WTC11 (cell line): Measurements from ENCODE around the gene PDE4A. TPM values are rescaled to one million over a fixed set of nuclear protein-coding genes. Genes with fewer than 3 reads are reported as not detected.

Source experiments
- ATAC-seq: fragments of 200-7000 bp; cut with Tn5 transposase; 2 replicates; pipeline ENCODE4 v1.10.0; 2021; ENCODE audit warnings: mild to moderate bottlenecking, moderate library complexity
- CTCF ChIA-PET: fragments of 300-600 bp; sonication (Branson Sonifier 250); formaldehyde crosslinking; loops from one replicate; lab custom pipeline; 2021; ENCODE audit warnings: antibody characterized with exemption; lab: Charles Lee
- POLR2A ChIA-PET: fragments of 350-600 bp; sonication (Branson Sonifier 250); formaldehyde crosslinking; loops from one replicate; lab custom pipeline; 2021; ENCODE audit warnings: antibody characterized with exemption; lab: Charles Lee
- DNase-seq: peaks from one replicate; pipeline ENCODE4 v3.0.0; 2021; ENCODE audit warnings: low spot score
- H3K27ac Mint-ChIP-seq: 2 replicates; pipeline ENCODE4 v1.8.0; 2021; ENCODE audit warnings: mixed read lengths
- H3K27me3 Mint-ChIP-seq: 2 replicates; pipeline ENCODE4 v1.8.0; 2021; ENCODE audit warnings: low read depth, mild to moderate bottlenecking, moderate library complexity, mixed read lengths
- H3K36me3 Mint-ChIP-seq: 2 replicates; pipeline ENCODE4 v1.8.0; 2021; ENCODE audit warnings: mixed read lengths
- H3K4me1 Mint-ChIP-seq: 2 replicates; pipeline ENCODE4 v1.8.0; 2022; ENCODE audit warnings: mixed read lengths
- H3K4me3 Mint-ChIP-seq: 2 replicates; pipeline ENCODE4 v1.8.0; 2021; ENCODE audit warnings: mild to moderate bottlenecking, moderate library complexity, mixed read lengths
- H3K9me3 Mint-ChIP-seq: 2 replicates; pipeline ENCODE4 v1.8.0; 2021; ENCODE audit warnings: mixed read lengths
- EMX1 ChIP-seq: fragments of 250-450 bp; sonication (Bioruptor Pico); IDR thresholded peaks from 2 replicates; pipeline ENCODE4 v1.8.0; 2021; ENCODE audit warnings: mild to moderate bottlenecking
- ESRRA ChIP-seq: sonication (generic); formaldehyde crosslinking; IDR thresholded peaks from 2 replicates; pipeline ENCODE4 v1.8.1; 2022; ENCODE audit warnings: mild to moderate bottlenecking, missing genetic modification reagents, borderline replicate concordance
- FOXJ3 ChIP-seq: sonication (generic); formaldehyde crosslinking; IDR thresholded peaks from 2 replicates; pipeline ENCODE4 v1.9.0; 2021; ENCODE audit warnings: missing genetic modification reagents, mild to moderate bottlenecking, borderline replicate concordance
- FOXP1 ChIP-seq: sonication (generic); formaldehyde crosslinking; IDR thresholded peaks from 2 replicates; pipeline ENCODE4 v1.8.0; 2022; ENCODE audit warnings: missing genetic modification reagents, mild to moderate bottlenecking, moderate library complexity, borderline replicate concordance
- GRHL2 ChIP-seq: fragments of 250-450 bp; sonication (Bioruptor Pico); IDR thresholded peaks from 2 replicates; pipeline ENCODE4 v1.8.0; 2022; ENCODE audit warnings: mild to moderate bottlenecking, moderate library complexity; ENCODE audit not compliant: insufficient replicate concordance, severe bottlenecking
- HMGA2 ChIP-seq: fragments of 250-450 bp; sonication (Bioruptor Pico); IDR thresholded peaks from 2 replicates; pipeline ENCODE4 v1.4.0; 2021; ENCODE audit warnings: mild to moderate bottlenecking, moderate library complexity
- IRF2 ChIP-seq: sonication (generic); formaldehyde crosslinking; IDR thresholded peaks from 2 replicates; pipeline ENCODE4 v1.8.0; 2022; ENCODE audit warnings: low read depth, missing genetic modification reagents, borderline replicate concordance
- NFYB ChIP-seq: sonication (generic); formaldehyde crosslinking; conservative IDR thresholded peaks from 2 replicates; pipeline ENCODE4 v1.8.0; 2022; ENCODE audit warnings: low read depth, missing genetic modification reagents
- NR2C2 ChIP-seq: sonication (generic); formaldehyde crosslinking; IDR thresholded peaks from 2 replicates; pipeline ENCODE4 v1.8.0; 2022; ENCODE audit warnings: mild to moderate bottlenecking, missing genetic modification reagents
- SOX15 ChIP-seq: fragments of 250-450 bp; sonication (Bioruptor Pico); IDR thresholded peaks from 2 replicates; pipeline ENCODE4 v1.9.0; 2021; ENCODE audit warnings: mild to moderate bottlenecking
- SP1 ChIP-seq: sonication (generic); formaldehyde crosslinking; conservative IDR thresholded peaks from 2 replicates; pipeline ENCODE4 v1.8.1; 2022; ENCODE audit warnings: missing genetic modification reagents
- ZNF121 ChIP-seq: sonication (generic); formaldehyde crosslinking; IDR thresholded peaks from 2 replicates; pipeline ENCODE4 v1.8.0; 2023; ENCODE audit warnings: missing genetic modification reagents
- ZNF263 ChIP-seq: sonication (generic); formaldehyde crosslinking; IDR thresholded peaks from 2 replicates; pipeline ENCODE4 v1.8.1; 2022; ENCODE audit warnings: low read depth, mild to moderate bottlenecking, moderate library complexity, missing genetic modification reagents
- ZNF671 ChIP-seq: fragments of 250-450 bp; sonication (Bioruptor Pico); IDR thresholded peaks from 2 replicates; pipeline ENCODE4 v1.8.0; 2021; ENCODE audit warnings: mild to moderate bottlenecking
- total RNA-seq: library from RNA; stranded (reverse); gene quantifications from 3 replicates; pipeline ENCODE4 v1.2.3, GENCODE V29; 2021
- TF ChIP-seq, protein P1 (sequence below): fragments of 250-450 bp; sonication (Bioruptor Pico); IDR thresholded peaks from 2 replicates; pipeline ENCODE4 v1.9.0; 2021; ENCODE audit warnings: mild to moderate bottlenecking, borderline replicate concordance
- TF ChIP-seq, protein P2 (sequence below): fragments of 250-450 bp; sonication (Bioruptor Pico); IDR thresholded peaks from 2 replicates; pipeline ENCODE4 v1.9.0; 2021; ENCODE audit warnings: mild to moderate bottlenecking
- TF ChIP-seq, protein P3 (sequence below): sonication (generic); formaldehyde crosslinking; conservative IDR thresholded peaks from 2 replicates; pipeline ENCODE4 v1.8.1; 2023; ENCODE audit warnings: mild to moderate bottlenecking, low read depth, missing genetic modification reagents, moderate library complexity
- TF ChIP-seq, protein P4 (sequence below): sonication (generic); formaldehyde crosslinking; IDR thresholded peaks from 2 replicates; pipeline ENCODE4 v1.8.1; 2023; ENCODE audit warnings: mild to moderate bottlenecking, moderate library complexity, missing genetic modification reagents
- TF ChIP-seq, protein P5 (sequence below): fragments of 250-450 bp; sonication (Bioruptor Pico); IDR thresholded peaks from 2 replicates; pipeline ENCODE4 v1.9.0; 2021; ENCODE audit warnings: moderate library complexity, mild to moderate bottlenecking, inconsistent platforms, borderline replicate concordance
- TF ChIP-seq, protein P6 (sequence below): sonication (generic); formaldehyde crosslinking; IDR thresholded peaks from 2 replicates; pipeline ENCODE4 v1.8.0; 2022; ENCODE audit warnings: mild to moderate bottlenecking, missing genetic modification reagents
- TF ChIP-seq, protein P7 (sequence below): sonication (generic); formaldehyde crosslinking; IDR thresholded peaks from 2 replicates; pipeline ENCODE4 v1.8.1; 2023; ENCODE audit warnings: mild to moderate bottlenecking, missing genetic modification reagents, moderate library complexity
- TF ChIP-seq, protein P8 (sequence below): sonication (generic); formaldehyde crosslinking; conservative IDR thresholded peaks from 2 replicates; pipeline ENCODE4 v1.8.1; 2022; ENCODE audit warnings: mild to moderate bottlenecking, missing genetic modification reagents

PDE4A gene
- total RNA-seq, 1 experiment from 2014 or later = 5.9 TPM

DNA sequence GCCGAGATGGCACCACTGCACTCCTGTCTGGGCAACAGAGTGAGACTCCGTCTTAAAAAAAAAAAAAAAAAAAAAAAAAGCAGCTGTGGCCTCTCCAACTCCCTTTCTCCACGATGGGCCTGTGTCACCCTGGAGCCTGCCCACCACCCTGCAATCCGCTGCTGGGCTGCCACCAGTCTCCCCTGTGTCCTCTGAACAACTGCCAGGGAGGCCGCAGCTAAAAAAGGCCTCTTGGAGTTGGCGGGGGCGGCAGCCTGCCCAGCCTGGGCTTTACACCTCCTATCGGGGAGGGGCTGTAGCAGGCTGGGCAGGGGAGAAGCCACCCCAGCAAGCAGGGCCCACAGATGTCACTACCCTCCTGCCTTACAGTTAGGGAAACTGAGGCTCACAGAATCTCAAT is 20.5 kb upstream of the PDE4A start:
- Mint-ChIP-seq H3K36me3 (peaks cover 19% of the 10 kb centered on the region), H3K4me1 (peaks cover 15% of the 10 kb centered on the region), H3K4me3 (no peak overlapping the region), H3K27ac (no peak overlapping the region), H3K9me3 (no peaks in the 10 kb centered on the region), H3K27me3 (peaks cover 8% of the 10 kb centered on the region)
- DNase-seq (no peak), ATAC-seq (no peak)
- TF ChIP-seq NR2C2 (CRISPR knock-in tag) = no peak
- no peak for TF ChIP-seq ZNF671 (CRISPR knock-in tag)
- TF ChIP-seq, protein P1, sequence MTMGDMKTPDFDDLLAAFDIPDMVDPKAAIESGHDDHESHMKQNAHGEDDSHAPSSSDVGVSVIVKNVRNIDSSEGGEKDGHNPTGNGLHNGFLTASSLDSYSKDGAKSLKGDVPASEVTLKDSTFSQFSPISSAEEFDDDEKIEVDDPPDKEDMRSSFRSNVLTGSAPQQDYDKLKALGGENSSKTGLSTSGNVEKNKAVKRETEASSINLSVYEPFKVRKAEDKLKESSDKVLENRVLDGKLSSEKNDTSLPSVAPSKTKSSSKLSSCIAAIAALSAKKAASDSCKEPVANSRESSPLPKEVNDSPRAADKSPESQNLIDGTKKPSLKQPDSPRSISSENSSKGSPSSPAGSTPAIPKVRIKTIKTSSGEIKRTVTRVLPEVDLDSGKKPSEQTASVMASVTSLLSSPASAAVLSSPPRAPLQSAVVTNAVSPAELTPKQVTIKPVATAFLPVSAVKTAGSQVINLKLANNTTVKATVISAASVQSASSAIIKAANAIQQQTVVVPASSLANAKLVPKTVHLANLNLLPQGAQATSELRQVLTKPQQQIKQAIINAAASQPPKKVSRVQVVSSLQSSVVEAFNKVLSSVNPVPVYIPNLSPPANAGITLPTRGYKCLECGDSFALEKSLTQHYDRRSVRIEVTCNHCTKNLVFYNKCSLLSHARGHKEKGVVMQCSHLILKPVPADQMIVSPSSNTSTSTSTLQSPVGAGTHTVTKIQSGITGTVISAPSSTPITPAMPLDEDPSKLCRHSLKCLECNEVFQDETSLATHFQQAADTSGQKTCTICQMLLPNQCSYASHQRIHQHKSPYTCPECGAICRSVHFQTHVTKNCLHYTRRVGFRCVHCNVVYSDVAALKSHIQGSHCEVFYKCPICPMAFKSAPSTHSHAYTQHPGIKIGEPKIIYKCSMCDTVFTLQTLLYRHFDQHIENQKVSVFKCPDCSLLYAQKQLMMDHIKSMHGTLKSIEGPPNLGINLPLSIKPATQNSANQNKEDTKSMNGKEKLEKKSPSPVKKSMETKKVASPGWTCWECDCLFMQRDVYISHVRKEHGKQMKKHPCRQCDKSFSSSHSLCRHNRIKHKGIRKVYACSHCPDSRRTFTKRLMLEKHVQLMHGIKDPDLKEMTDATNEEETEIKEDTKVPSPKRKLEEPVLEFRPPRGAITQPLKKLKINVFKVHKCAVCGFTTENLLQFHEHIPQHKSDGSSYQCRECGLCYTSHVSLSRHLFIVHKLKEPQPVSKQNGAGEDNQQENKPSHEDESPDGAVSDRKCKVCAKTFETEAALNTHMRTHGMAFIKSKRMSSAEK = no peak
- TF ChIP-seq SP1 = no peak
- no peak for TF ChIP-seq FOXJ3 (CRISPR knock-in tag)
- TF ChIP-seq, protein P2, sequence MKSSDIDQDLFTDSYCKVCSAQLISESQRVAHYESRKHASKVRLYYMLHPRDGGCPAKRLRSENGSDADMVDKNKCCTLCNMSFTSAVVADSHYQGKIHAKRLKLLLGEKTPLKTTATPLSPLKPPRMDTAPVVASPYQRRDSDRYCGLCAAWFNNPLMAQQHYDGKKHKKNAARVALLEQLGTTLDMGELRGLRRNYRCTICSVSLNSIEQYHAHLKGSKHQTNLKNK = no peak
- TF ChIP-seq, protein P3, sequence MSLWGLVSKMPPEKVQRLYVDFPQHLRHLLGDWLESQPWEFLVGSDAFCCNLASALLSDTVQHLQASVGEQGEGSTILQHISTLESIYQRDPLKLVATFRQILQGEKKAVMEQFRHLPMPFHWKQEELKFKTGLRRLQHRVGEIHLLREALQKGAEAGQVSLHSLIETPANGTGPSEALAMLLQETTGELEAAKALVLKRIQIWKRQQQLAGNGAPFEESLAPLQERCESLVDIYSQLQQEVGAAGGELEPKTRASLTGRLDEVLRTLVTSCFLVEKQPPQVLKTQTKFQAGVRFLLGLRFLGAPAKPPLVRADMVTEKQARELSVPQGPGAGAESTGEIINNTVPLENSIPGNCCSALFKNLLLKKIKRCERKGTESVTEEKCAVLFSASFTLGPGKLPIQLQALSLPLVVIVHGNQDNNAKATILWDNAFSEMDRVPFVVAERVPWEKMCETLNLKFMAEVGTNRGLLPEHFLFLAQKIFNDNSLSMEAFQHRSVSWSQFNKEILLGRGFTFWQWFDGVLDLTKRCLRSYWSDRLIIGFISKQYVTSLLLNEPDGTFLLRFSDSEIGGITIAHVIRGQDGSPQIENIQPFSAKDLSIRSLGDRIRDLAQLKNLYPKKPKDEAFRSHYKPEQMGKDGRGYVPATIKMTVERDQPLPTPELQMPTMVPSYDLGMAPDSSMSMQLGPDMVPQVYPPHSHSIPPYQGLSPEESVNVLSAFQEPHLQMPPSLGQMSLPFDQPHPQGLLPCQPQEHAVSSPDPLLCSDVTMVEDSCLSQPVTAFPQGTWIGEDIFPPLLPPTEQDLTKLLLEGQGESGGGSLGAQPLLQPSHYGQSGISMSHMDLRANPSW (CRISPR knock-in tag) = no peak
- no peak for TF ChIP-seq ESRRA (CRISPR knock-in tag)
- TF ChIP-seq IRF2 (CRISPR knock-in tag) = no peak
- TF ChIP-seq NFYB (CRISPR knock-in tag) = no peak
- no peak for TF ChIP-seq GRHL2
- no peak for TF ChIP-seq ZNF121 (CRISPR knock-in tag)
- TF ChIP-seq, protein P4, sequence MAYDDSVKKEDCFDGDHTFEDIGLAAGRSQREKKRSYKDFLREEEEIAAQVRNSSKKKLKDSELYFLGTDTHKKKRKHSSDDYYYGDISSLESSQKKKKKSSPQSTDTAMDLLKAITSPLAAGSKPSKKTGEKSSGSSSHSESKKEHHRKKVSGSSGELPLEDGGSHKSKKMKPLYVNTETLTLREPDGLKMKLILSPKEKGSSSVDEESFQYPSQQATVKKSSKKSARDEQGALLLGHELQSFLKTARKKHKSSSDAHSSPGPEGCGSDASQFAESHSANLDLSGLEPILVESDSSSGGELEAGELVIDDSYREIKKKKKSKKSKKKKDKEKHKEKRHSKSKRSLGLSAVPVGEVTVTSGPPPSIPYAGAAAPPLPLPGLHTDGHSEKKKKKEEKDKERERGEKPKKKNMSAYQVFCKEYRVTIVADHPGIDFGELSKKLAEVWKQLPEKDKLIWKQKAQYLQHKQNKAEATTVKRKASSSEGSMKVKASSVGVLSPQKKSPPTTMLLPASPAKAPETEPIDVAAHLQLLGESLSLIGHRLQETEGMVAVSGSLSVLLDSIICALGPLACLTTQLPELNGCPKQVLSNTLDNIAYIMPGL (CRISPR knock-in tag) = no peak
- no peak for TF ChIP-seq SOX15
- no peak for TF ChIP-seq FOXP1
- ChIA-PET POLR2A (interaction anchor here (0.6 kb wide), 1 partner anchor 103 kb away, joined by 4 read pairs; the partner anchor contains the start of gene KEAP1), CTCF (interaction anchor here (0.6 to 2.9 kb wide), 7 partner anchors 9 to 141 kb away, joined by 4 to 23 read pairs (median 5); partner anchors contain the start of gene ICAM1)

DNA sequence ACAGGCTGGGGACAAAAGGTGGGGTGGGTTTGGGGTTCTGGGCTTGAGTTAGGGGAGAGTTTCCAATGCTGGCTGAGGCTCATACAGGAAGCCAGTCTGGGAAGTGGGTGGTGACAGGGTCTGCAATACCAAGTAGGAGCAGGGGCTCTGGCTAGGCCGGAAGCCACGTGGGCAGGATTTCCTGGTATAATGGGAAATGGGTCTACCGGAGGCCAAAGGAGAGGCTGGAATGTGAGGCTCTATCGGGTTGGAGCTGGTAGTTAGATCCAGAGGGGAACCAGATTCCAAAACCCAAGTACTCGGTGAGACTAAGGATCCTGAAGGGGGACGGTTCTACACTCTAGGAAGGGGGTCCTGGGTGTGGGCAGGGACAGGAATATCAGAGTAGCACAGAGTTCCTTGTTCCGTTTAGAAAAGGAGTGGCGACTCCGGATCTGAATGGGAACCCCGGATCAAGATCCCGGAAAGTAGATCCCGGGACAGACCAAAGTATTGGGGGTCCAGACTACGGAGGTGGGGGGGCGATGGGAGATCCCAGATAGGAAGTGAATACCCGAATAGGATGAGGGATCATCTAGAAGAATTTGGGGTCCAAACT is 17.8 kb upstream of the PDE4A start:
- ChIA-PET CTCF (interaction anchor here (0.6 to 8.3 kb wide), 8 partner anchors 13 to 299 kb away, joined by 3 to 229 read pairs (median 6); partner anchors contain the start of gene QTRT1), POLR2A (no interaction called here)
- Mint-ChIP-seq H3K27ac (peak overlapping the region; percentile 89), H3K4me1 (peaks cover 19% of the 10 kb centered on the region), H3K36me3 (peaks cover 4% of the 10 kb centered on the region; the same call in 1 of the 2 replicates), H3K27me3 (peaks cover 32% of the 10 kb centered on the region), H3K4me3 (peak overlapping the region; percentile 96), H3K9me3 (no peaks in the 10 kb centered on the region)
- DNase-seq (no peak), ATAC-seq (no peak)
- TF ChIP-seq EMX1 (CRISPR knock-in tag) (no peak), ZNF263 (CRISPR knock-in tag) (no peak), HMGA2 (CRISPR knock-in tag) (no peak)
- TF ChIP-seq, protein P5, sequence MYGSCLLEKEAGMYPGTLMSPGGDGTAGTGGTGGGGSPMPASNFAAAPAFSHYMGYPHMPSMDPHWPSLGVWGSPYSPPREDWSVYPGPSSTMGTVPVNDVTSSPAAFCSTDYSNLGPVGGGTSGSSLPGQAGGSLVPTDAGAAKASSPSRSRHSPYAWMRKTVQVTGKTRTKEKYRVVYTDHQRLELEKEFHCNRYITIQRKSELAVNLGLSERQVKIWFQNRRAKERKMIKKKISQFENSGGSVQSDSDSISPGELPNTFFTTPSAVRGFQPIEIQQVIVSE (CRISPR knock-in tag) = no peak
- TF ChIP-seq, protein P6, sequence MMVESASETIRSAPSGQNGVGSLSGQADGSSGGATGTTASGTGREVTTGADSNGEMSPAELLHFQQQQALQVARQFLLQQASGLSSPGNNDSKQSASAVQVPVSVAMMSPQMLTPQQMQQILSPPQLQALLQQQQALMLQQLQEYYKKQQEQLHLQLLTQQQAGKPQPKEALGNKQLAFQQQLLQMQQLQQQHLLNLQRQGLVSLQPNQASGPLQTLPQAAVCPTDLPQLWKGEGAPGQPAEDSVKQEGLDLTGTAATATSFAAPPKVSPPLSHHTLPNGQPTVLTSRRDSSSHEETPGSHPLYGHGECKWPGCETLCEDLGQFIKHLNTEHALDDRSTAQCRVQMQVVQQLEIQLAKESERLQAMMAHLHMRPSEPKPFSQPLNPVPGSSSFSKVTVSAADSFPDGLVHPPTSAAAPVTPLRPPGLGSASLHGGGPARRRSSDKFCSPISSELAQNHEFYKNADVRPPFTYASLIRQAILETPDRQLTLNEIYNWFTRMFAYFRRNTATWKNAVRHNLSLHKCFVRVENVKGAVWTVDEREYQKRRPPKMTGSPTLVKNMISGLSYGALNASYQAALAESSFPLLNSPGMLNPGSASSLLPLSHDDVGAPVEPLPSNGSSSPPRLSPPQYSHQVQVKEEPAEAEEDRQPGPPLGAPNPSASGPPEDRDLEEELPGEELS (CRISPR knock-in tag) = no peak
- TF ChIP-seq, protein P7, sequence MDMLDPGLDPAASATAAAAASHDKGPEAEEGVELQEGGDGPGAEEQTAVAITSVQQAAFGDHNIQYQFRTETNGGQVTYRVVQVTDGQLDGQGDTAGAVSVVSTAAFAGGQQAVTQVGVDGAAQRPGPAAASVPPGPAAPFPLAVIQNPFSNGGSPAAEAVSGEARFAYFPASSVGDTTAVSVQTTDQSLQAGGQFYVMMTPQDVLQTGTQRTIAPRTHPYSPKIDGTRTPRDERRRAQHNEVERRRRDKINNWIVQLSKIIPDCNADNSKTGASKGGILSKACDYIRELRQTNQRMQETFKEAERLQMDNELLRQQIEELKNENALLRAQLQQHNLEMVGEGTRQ (CRISPR knock-in tag) = peak; percentile 62
- TF ChIP-seq, protein P8, sequence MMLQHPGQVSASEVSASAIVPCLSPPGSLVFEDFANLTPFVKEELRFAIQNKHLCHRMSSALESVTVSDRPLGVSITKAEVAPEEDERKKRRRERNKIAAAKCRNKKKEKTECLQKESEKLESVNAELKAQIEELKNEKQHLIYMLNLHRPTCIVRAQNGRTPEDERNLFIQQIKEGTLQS (CRISPR knock-in tag) = no peak
